ENCODE measurements around the gene GPR162. TPM values are rescaled to one million over a fixed set of nuclear protein-coding genes. Genes with fewer than 3 reads are reported as not detected.

Gene GPR162
- total and polyA plus RNA-seq, 8 donors, result 0.41 to 8.8 (median 1.5) TPM

GRCh38 chr12:6840761-6841515 is 19.3 kb downstream of the GPR162 start, which contains the start of gene GNB3:
Gene GNB3, plus strand, starts transcription at chr12:6840925. Its CDS starts 363 bp downstream, at chr12:6841288.
- WGBS, 2 donors, result 75 to 81% methylated on average over 24 of the region's 24 CpGs
- Histone ChIP-seq H3K36me3 (no peaks in the 10 kb centered on the region), H3K4me1 (no peaks in the 10 kb centered on the region), H3K9me3 (no peaks in the 10 kb centered on the region), H3K4me3 (no peak within 1 kb of the TSS), H3K27ac (no peak within 1 kb of the TSS), H3K27me3 (no peaks in the 10 kb centered on the region)
- intact Hi-C loops (cut with DNase I), result no loop called here
- DNase-seq (no peak), FAIRE-seq (no peak), ATAC-seq (no peak)
- no peak for TF ChIP-seq CTCF (IDR thresholded peaks at IDR 0.05)

GRCh38 chr12:6842075-6842474 is 20.5 kb downstream of the GPR162 start:
- H3K4me1 ChIP-seq, result no peaks in the 10 kb centered on the region

GRCh38 chr12:6843118-6843902 is 21.7 kb downstream of the GPR162 start:
- H3K27ac ChIP-seq, result no peak overlapping the region
- no peak for FAIRE-seq
- intact Hi-C loops (cut with DNase I), result no loop called here
- WGBS, 2 donors, result 74 to 80% methylated on average over 16 of the region's 16 CpGs
- H3K4me1 ChIP-seq, result no peaks in the 10 kb centered on the region
- no peak overlapping the region for H3K4me3 ChIP-seq
- no peaks in the 10 kb centered on the region for H3K36me3 ChIP-seq
- H3K27me3 ChIP-seq, result no peaks in the 10 kb centered on the region
- ATAC-seq, result no peak
- no peak for DNase-seq
- no peak for TF ChIP-seq CTCF (IDR thresholded peaks at IDR 0.05)
- no peaks in the 10 kb centered on the region for H3K9me3 ChIP-seq

More at GRCh38 chr12:6842075-6842474, 20.5 kb downstream of the GPR162 start:
- Histone ChIP-seq H3K4me3 (no peak overlapping the region), H3K27ac (no peak overlapping the region), H3K27me3 (no peaks in the 10 kb centered on the region), H3K9me3 (no peaks in the 10 kb centered on the region), H3K36me3 (no peaks in the 10 kb centered on the region)
- intact Hi-C loops (cut with DNase I), result no loop called here
- TF ChIP-seq CTCF (IDR thresholded peaks at IDR 0.05), result no peak
- WGBS, 2 donors, result 54 to 64% methylated on average over 4 of the region's 4 CpGs
- DNase-seq, result no peak
- ATAC-seq, result no peak
- FAIRE-seq, result no peak

- Histone ChIP-seq H3K27ac (no peak overlapping the region), H3K27me3 (no peaks in the 10 kb centered on the region), H3K36me3 (no peaks in the 10 kb centered on the region), H3K4me3 (no peak overlapping the region), H3K9me3 (no peaks in the 10 kb centered on the region), H3K4me1 (no peaks in the 10 kb centered on the region)
- intact Hi-C loops (cut with DNase I), result no loop called here
- no peak for DNase-seq
- no peak for TF ChIP-seq CTCF (IDR thresholded peaks at IDR 0.05)
- no peak for FAIRE-seq
- 90 to 92% methylated on average over 16 to 17 of the region's 17 CpGs for WGBS, 2 donors
- ATAC-seq, result no peak
Observed at GRCh38 chr12:6845395-6845794, 23.8 kb downstream of the GPR162 start.
